NK-92 (cell line): ENCODE data around the gene RAB34.

Source experiments
- DNase-seq: peaks from one replicate; lab custom pipeline; 2025; ENCODE audit not compliant: unreplicated experiment; lab: John Stamatoyannopoulos, UW

The RAB34 gene

GRCh38 chr17:28717578-28718332 is at the start of gene RAB34:
TSS of gene RAB34 (minus strand) at chr17:28717868. CDS start at chr17:28717266, 602 bp downstream.
- no peak for DNase-seq

- no peak for DNase-seq
These were observed 47.4 kb upstream of the RAB34 start for GRCh38 chr17:28765038-28765437.

GRCh38 chr17:28763804-28764266 is 46.2 kb upstream of the RAB34 start:
- no peak for DNase-seq

- DNase-seq = no peak
These were observed 45.6 kb upstream of the RAB34 start for GRCh38 chr17:28763137-28763799.

GRCh38 chr17:28760601-28761562 is 43.2 kb upstream of the RAB34 start:
- no peak for DNase-seq

- no peak for DNase-seq
These were observed 41.7 kb upstream of the RAB34 start for GRCh38 chr17:28759256-28759865.

GRCh38 chr17:28758411-28759121 is 40.9 kb upstream of the RAB34 start:
- DNase-seq = no peak

GRCh38 chr17:28756049-28756804 is 38.6 kb upstream of the RAB34 start:
- no peak for DNase-seq

- no peak for DNase-seq
These were observed 37.8 kb upstream of the RAB34 start for GRCh38 chr17:28755486-28755885.

- DNase-seq = no peak
These were observed 34.1 kb upstream of the RAB34 start for GRCh38 chr17:28751600-28752366.

GRCh38 chr17:28750178-28751047 is 32.7 kb upstream of the RAB34 start:
- peak; percentile 18 for DNase-seq

- no peak for DNase-seq
These were observed 32.0 kb upstream of the RAB34 start for GRCh38 chr17:28749516-28750177.

GRCh38 chr17:28748852-28749515 is 31.3 kb upstream of the RAB34 start:
- no peak for DNase-seq

GRCh38 chr17:28747801-28748750 is 30.4 kb upstream of the RAB34 start:
- no peak for DNase-seq

- no peak for DNase-seq
These were observed 29.5 kb upstream of the RAB34 start for GRCh38 chr17:28747051-28747691.
